T-helper 2 cell treated with Interferon-gamma antibody and Interleukin-4, amounts not matched to agents 100 ng/mL and 5 ng/mL, for 36 hours (primary cell): ENCODE results near the gene ISLR2. TPM values are rescaled to one million over a fixed set of nuclear protein-coding genes. Genes with fewer than 3 reads are reported as not detected.
"Not testable (repeated sequence)": the region's sequence is repeated elsewhere in the genome, so short reads cannot be mapped to it uniquely, and the experiment has no call there.

Source experiments
- intact Hi-C: fragments of 100-400 bp; cut with micrococcal nuclease; formaldehyde crosslinking; loops from one replicate; pipeline ENCODE4 v1.15.1; 2023
- total RNA-seq: library from RNA; stranded (reverse); gene quantifications from 2 replicates; pipeline ENCODE4 v1.2.3, GENCODE V29; 2022

The ISLR2 gene
- total RNA-seq: not detected in 2 replicates

- intact Hi-C loops: loop anchor here (5.0 kb wide), 1 partner anchor 158 kb away; no protein-coding TSS in a partner anchor
These were observed at the start of gene ISLR2 for GRCh38 chr15:74130155-74130848. Gene ISLR2 (plus strand): TSS chr15:74130586. CDS start chr15:74132755, 2,169 bp downstream.

- intact Hi-C loops: not testable (repeated sequence)
These were observed 47.9 kb upstream of the ISLR2 start, which contains the start of gene GOLGA6A for GRCh38 chr15:74082450-74082849. Gene GOLGA6A (minus strand): TSS chr15:74082550. CDS start chr15:74082509, 41 bp downstream.

- intact Hi-C loops: not testable (repeated sequence)
These were observed 35.8 kb upstream of the ISLR2 start for GRCh38 chr15:74094567-74094966.

GRCh38 chr15:74095610-74096009, 34.8 kb upstream of the ISLR2 start:
- intact Hi-C loops: not testable (repeated sequence)

GRCh38 chr15:74096753-74097474, 33.5 kb upstream of the ISLR2 start:
- intact Hi-C loops: not testable (repeated sequence)

- intact Hi-C loops: not testable (repeated sequence)
These were observed 30.2 kb upstream of the ISLR2 start for GRCh38 chr15:74099963-74100733.

- intact Hi-C loops: no loop called here
These were observed 22.3 kb upstream of the ISLR2 start for GRCh38 chr15:74108111-74108510.

GRCh38 chr15:74108611-74109010, 21.8 kb upstream of the ISLR2 start:
- intact Hi-C loops: not testable (repeated sequence)

GRCh38 chr15:74109713-74110112, 20.7 kb upstream of the ISLR2 start:
- intact Hi-C loops: no loop called here

- intact Hi-C loops: no loop called here
These were observed 10.0 kb upstream of the ISLR2 start for GRCh38 chr15:74120426-74120825.

- intact Hi-C loops: no loop called here
These were observed 9.3 kb upstream of the ISLR2 start for GRCh38 chr15:74121039-74121438.

- intact Hi-C loops: no loop called here
These were observed 8.5 kb upstream of the ISLR2 start for GRCh38 chr15:74121858-74122257.

- intact Hi-C loops: no loop called here
These were observed 7.8 kb upstream of the ISLR2 start for GRCh38 chr15:74122403-74123130.

GRCh38 chr15:74123131-74123429, 7.3 kb upstream of the ISLR2 start:
- intact Hi-C loops: no loop called here

GRCh38 chr15:74123658-74124057, 6.7 kb upstream of the ISLR2 start:
- intact Hi-C loops: no loop called here

- intact Hi-C loops: no loop called here
These were observed 6.2 kb upstream of the ISLR2 start for GRCh38 chr15:74124196-74124595.

- intact Hi-C loops: loop anchor here (5.0 kb wide), 1 partner anchor 178 kb away; no protein-coding TSS in a partner anchor
These were observed 5.6 kb upstream of the ISLR2 start for GRCh38 chr15:74124759-74125158.

- intact Hi-C loops: loop anchor here (1.0 to 5.0 kb wide), 2 partner anchors 175 to 195 kb away; no protein-coding TSS in a partner anchor
These were observed 3.0 kb upstream of the ISLR2 start for GRCh38 chr15:74127255-74127953.

- intact Hi-C loops: loop anchor here (1.0 to 5.0 kb wide), 2 partner anchors 174 to 194 kb away; no protein-coding TSS in a partner anchor
These were observed 2.2 kb upstream of the ISLR2 start for GRCh38 chr15:74127954-74128784.
